ENCODE measurements around the gene SETD1B. TPM values are rescaled to one million over a fixed set of nuclear protein-coding genes. Genes with fewer than 3 reads are reported as not detected.

SETD1B gene
- total RNA-seq, 2 donors from 2014 or later, result 19.2 to 27.5 TPM

DNA sequence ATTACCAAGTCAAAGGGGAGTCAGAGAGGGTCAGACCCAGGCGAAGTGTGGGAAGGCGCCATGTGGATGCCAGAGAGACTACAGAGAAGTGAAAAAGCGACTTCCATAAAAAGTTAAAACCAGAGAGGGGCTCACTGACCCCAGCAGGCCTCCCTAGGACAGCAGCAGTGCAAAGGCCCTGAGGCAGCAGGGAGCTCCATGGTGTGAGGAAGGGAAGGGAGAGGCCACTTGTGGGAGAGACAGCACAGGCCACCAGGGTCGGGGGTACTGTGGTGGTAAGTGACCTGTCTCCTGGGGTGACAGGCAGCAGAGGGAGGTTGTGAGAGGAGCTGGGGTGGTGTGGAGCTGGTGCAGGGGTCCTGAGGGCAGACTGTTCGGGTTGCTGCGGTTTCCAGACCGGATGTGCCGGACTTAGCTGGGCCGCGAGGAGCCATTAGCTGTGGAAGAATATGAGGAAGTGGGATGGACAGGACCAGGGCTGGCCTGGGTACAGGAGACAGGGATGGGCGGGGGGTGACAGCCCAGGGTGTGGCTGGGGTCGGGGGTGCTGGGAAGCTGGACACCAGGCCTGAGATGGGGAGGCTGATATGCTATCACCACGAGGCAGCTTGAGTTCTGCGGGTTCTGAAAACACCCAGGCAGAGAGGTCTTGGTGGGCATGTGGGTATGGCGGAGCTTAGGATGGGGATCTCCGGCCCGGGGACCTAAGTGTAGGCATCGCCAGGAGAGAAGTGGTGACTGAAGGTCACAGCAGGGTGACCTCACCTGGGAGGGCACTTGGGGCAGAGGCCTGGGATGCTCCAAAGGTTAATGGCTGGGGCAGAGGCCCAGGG is 22.7 kb downstream of the SETD1B start:
- TF ChIP-seq POLR2AphosphoS5 (IDR thresholded peaks at IDR 0.05) (no peak), POLR2A (IDR thresholded peaks at IDR 0.05) (no peak)
- TF ChIP-seq, protein P1, sequence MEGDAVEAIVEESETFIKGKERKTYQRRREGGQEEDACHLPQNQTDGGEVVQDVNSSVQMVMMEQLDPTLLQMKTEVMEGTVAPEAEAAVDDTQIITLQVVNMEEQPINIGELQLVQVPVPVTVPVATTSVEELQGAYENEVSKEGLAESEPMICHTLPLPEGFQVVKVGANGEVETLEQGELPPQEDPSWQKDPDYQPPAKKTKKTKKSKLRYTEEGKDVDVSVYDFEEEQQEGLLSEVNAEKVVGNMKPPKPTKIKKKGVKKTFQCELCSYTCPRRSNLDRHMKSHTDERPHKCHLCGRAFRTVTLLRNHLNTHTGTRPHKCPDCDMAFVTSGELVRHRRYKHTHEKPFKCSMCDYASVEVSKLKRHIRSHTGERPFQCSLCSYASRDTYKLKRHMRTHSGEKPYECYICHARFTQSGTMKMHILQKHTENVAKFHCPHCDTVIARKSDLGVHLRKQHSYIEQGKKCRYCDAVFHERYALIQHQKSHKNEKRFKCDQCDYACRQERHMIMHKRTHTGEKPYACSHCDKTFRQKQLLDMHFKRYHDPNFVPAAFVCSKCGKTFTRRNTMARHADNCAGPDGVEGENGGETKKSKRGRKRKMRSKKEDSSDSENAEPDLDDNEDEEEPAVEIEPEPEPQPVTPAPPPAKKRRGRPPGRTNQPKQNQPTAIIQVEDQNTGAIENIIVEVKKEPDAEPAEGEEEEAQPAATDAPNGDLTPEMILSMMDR (IDR thresholded peaks at IDR 0.05), result no peak
- H3K4me3 ChIP-seq, result no peak overlapping the region
- intact Hi-C loops (cut with DNase I), result no loop called here

DNA sequence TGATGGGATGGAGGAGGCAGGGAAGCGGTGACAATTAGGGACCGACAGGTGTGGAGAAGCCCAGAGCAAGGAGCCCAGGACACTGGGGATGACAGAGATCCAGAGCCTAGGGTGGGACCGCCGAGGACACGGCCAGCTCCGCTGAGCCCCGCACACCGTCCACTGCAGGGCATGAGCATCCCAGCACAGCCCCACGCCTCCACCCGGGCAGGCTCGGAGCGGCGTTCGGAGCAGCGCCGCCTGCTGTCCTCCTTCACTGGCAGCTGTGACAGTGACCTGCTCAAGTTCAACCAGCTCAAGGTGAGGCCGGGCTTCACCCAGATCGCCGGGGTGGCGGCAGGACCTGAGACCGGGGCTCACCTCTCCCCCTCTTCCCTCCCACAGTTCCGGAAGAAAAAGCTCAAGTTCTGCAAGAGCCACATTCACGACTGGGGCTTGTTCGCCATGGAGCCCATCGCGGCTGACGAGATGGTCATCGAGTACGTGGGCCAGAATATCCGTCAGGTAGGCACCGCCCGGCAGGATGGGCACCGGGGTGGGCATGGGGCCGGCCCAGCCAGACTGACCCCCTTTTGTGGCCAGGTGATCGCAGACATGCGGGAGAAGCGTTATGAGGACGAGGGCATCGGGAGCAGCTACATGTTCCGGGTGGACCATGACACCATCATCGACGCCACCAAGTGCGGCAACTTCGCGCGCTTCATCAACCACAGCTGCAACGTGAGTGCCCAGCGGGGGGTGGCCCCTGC is 23.7 kb downstream of the SETD1B start:
- TF ChIP-seq POLR2A (IDR thresholded peaks at IDR 0.05), result no peak
- TF ChIP-seq, protein P1 (IDR thresholded peaks at IDR 0.05), result no peak
- TF ChIP-seq POLR2AphosphoS5 (IDR thresholded peaks at IDR 0.05), result no peak

More for the DNA sequence above, 22.7 kb downstream of the SETD1B start:
- 85% methylated on average over 17 of the region's 18 CpGs for WGBS
- H3K27ac ChIP-seq, result no peak overlapping the region
- H3K27me3 ChIP-seq (replicated peaks; ENCODE audit: insufficient read depth), result no peaks in the 10 kb centered on the region
- H3K36me3 ChIP-seq, result peaks cover 14 to 39% of the 10 kb centered on the region in 2 donors
- H3K4me1 ChIP-seq (replicated peaks), result no peaks in the 10 kb centered on the region
- no peak for DNase-seq (ENCODE audit: low spot score)
- H3K9me3 ChIP-seq, result no peaks in the 10 kb centered on the region

DNA sequence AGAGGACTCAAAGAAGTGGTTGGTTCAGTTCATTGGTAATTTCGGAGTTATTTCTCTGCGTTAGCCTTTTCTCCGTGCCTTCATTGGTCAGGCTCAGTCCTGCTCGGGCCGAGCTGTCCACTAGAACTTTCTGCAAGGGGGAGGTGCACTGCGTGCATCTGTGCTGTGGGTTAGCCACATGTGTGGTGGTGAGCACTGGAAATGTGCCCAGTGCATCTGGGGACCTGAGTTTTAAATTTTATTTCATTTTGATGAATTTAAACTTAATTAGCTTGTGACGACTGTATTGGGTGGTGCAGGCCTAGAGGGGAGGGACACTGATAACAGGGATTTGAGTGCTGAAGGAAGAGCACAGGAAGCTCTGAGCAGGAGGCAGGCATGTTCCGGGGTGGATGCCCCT is 24.5 kb downstream of the SETD1B start:
- Histone ChIP-seq H3K36me3 (peaks cover 9 to 26% of the 10 kb centered on the region in 2 donors), H3K27me3 (replicated peaks; ENCODE audit: insufficient read depth) (no peaks in the 10 kb centered on the region), H3K4me3 (no peak overlapping the region), H3K9me3 (no peaks in the 10 kb centered on the region), H3K27ac (no peak overlapping the region), H3K4me1 (replicated peaks) (no peaks in the 10 kb centered on the region)
- DNase-seq (ENCODE audit: low spot score), result no peak
- intact Hi-C loops (cut with DNase I), result no loop called here
- TF ChIP-seq POLR2AphosphoS5 (IDR thresholded peaks at IDR 0.05) (no peak), POLR2A (IDR thresholded peaks at IDR 0.05) (no peak)
- TF ChIP-seq, protein P1 (IDR thresholded peaks at IDR 0.05), result no peak
- WGBS, result 85% methylated on average over 8 of the region's 8 CpGs

More for the DNA sequence above, 23.7 kb downstream of the SETD1B start:
- no peaks in the 10 kb centered on the region for H3K27me3 ChIP-seq (replicated peaks; ENCODE audit: insufficient read depth)
- no peaks in the 10 kb centered on the region for H3K9me3 ChIP-seq
- H3K4me1 ChIP-seq (replicated peaks), result no peaks in the 10 kb centered on the region
- peaks cover 13 to 31% of the 10 kb centered on the region in 2 donors for H3K36me3 ChIP-seq
- intact Hi-C loops (cut with DNase I), result no loop called here
- H3K4me3 ChIP-seq, result no peak overlapping the region
- DNase-seq (ENCODE audit: low spot score), result no peak
- H3K27ac ChIP-seq, result no peak overlapping the region
- 92% methylated on average over 46 of the region's 48 CpGs for WGBS

DNA sequence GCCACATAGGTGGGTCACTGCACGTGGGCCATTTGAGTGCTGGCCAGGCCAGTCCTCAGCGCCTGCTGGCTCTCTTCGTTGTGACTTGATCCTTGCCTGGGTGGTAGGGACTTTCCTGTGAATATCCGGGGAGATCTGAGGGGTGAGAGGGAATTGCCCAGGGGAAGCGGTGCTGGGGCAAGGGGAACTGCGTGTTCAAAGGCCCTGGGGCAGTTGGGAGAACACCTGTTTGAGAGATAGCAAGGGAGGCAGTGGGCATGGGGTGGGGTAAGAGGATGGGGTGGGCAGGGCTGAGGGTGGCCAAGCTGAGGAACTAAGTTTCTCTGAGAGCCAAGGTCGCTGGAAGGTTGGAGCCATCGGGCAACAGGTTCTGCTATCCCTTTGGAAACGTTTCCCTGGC is 25.0 kb downstream of the SETD1B start:
- 81% methylated on average over 9 of the region's 9 CpGs for whole genome bisulfite sequencing

More for the DNA sequence above, 25.0 kb downstream of the SETD1B start:
- TF ChIP-seq POLR2AphosphoS5 (IDR thresholded peaks at IDR 0.05) (no peak), POLR2A (IDR thresholded peaks at IDR 0.05) (no peak)
- TF ChIP-seq, protein P1 (IDR thresholded peaks at IDR 0.05), result no peak
- peaks cover 9 to 26% of the 10 kb centered on the region in 2 donors for H3K36me3 ChIP-seq
- no peaks in the 10 kb centered on the region for H3K9me3 ChIP-seq
- H3K4me3 ChIP-seq, result no peak overlapping the region
- H3K4me1 ChIP-seq (replicated peaks), result no peaks in the 10 kb centered on the region
- H3K27me3 ChIP-seq (replicated peaks; ENCODE audit: insufficient read depth), result no peaks in the 10 kb centered on the region
- DNase-seq (ENCODE audit: low spot score), result no peak
- no peak overlapping the region for H3K27ac ChIP-seq
- intact Hi-C loops (cut with DNase I), result no loop called here

Data from prostate gland (tissue), 2 donors.